ENCODE measurements around the gene NOX1.
A peak's percentile ranks its signal among the peaks of the same experiment; 100 is the strongest.

NOX1 gene

DNA sequence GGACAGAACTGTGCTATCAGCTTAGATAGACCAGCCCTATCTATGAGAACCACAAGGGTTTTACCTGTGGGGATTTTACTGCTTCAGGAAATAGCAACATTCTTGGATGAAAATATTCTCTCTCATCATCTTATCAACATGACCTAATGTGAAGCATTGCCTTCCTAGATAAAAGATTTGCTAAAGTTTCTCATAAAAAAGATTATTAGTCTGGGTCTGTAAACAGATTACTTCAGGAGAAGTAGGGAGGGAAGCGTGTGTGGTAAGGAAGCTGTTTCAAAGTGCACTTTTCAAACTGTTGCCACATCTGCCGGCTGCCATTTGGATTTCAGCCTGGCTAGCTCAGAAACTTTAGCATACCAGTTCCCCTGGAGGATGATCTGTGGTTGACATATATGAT lies at the start of gene NOX1:
NOX1 (minus strand) TSS at position 35 of the 400 bp plus-strand sequence. CDS start 220 bp downstream, outside the sequence.
- DNase-seq = no peak

DNA sequence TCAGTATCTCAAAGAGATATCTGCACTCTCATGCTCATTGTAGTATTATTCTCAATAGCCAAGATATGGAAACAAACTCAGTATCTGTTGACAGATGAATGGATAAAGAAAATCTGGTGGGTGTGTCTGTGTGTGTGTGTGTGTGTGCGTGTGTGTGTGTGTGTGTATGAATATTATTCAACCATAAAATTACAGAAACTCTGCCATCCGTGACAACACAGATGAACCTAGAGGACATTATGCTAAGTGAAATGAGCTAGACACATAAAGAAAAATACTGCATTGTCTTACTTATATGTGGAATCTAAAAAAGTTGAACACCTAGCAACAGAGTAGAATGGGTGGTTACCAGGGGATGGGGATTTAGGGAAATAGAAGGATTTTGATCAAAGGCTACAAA lies 41.4 kb upstream of the NOX1 start:
- DNase-seq = no peak

DNA sequence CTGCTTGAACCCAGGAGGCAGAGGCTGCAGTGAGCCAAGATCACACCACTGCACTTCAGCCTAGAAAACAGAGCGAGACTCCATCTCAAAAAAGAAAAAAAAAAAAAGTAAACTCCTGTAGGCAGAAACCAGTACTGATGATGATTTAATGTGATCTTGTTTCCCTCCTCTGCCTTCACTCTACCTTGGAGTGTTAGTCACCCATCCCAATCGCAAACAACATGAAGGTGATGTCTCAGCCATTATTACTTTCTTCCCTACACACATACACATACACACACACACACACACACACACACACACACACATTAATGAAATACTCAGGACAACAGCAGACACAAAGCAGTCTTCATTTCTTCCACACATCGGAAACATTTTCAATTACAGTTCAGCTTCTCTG lies 39.0 kb upstream of the NOX1 start:
- no peak for DNase-seq

DNA sequence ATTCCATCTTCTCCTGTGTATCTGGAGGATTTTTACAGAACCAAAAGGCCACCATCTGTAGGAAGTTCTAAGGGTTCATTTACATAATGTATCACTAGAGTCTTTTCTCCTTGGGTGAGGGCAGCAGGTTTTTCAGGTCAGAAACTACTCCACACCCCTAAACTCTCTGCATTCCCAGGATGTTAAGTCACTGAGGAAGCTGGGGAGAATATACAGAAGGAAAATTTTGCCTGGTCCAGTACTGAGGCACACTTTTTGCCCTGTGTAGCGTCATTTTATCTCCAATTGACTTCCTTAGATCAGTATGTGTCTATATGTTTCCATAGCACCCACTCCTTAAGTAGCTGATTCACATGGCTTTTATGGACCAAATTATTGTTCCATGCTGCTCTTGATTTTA lies 37.6 kb upstream of the NOX1 start:
- DNase-seq = no peak

DNA sequence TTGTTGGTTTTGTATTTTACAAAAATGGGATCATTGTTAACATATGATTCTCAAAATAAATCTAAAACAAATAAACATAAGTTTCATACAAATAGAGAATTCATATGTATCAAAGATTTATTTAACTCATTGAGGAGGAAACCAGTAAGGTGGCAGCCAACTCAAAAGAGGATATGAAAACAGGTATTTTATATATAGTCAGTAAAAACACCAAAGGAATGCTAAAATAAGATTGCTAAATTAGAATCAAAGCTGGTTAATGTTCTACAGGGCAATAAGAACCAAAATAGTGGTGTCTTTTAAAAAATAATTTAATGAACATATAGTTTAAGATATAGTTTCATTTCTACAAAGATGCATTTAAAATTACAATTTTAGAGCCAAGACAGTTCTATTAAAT lies 31.5 kb upstream of the NOX1 start:
- DNase-seq = no peak

DNA sequence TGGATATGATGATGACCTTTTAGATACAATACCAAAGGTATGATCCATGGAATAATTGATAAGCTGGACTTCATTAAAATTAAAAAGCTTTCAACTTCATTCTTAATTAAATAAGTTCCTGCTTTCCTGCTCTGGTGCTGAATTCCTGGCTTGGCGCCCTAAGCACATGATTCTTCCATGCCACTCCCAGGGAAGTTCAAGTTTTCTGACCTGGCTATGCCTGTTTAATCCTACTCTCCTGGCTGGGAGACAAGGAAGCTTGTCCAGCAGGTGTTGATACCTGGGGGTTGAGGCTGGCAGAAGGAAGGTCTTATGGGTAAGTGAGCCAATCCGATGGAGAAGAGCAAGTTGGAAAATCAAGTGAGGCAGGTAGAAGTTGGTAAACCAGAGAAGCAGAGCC lies 30.3 kb upstream of the NOX1 start:
- DNase-seq = no peak

DNA sequence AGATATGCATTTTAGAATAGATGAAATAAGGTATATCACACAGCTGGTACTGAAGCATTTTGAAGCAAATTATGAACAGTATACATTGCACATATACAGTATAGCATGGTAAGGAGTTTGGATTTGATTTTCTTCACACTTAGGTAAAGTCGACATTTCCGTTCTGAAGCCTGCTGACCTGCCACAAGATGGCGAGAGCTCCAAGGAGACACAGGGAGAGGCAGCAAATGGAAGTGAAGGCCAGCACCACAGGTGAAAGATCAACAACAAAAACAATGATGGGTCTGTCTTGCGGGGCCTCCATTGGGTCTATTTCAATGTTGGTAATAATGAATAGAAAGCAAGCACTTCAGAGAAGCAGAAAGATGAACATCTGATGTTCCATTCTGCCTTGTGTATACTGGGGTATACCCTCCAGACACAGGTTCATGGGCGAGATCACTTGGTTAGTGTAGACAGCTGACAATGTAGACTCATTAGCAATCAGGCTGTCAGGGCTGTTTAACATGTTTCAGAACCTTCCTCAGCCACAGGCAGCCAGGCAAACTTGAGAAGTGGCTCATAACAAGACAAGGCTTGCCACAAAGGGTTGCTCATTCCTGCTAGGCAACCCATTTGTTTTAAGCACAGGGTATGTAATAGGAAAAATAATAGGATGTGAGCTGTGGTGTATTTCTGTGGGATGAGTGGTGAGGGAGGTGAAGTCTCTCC lies 21.4 kb upstream of the NOX1 start:
- no peak for DNase-seq

DNA sequence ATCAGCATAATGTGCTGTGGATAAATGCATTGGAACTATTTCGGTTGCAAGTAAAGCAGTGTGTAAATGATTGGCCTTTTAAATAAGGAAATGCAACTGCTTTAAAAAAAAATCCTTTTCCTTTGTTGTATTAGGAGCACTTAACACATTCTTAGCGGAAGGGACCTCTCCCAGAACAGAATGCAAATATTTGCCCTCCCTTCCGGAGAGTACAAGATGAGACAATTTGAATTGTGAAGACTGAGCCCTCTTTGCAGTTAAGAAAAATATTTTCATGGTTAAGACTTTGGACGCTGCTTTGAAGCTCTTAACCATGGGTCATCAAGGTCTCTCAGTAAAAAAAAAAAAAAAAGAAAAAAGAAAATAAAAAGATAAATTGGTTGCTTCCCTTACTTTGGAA lies 9.5 kb upstream of the NOX1 start:
- no peak for DNase-seq

DNA sequence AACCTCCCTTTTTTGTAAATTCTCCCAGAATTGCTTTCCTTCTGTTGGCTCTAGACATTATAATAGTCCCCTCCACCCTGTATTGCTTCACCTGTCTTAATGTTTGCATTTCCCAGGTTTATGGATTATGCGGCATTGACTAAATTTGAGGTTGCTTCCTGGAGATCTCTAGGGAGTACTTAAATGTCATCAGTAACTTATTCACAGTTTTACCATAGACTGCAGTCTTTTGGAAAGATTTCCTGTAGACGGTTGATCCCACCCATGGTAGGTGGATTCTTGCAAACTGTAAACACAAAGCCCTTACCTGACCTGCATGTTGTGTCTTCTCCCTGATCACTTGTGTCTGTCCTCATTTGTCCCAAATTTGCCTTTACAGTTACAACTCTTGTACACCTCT lies 6.2 kb upstream of the NOX1 start:
- no peak for DNase-seq

DNA sequence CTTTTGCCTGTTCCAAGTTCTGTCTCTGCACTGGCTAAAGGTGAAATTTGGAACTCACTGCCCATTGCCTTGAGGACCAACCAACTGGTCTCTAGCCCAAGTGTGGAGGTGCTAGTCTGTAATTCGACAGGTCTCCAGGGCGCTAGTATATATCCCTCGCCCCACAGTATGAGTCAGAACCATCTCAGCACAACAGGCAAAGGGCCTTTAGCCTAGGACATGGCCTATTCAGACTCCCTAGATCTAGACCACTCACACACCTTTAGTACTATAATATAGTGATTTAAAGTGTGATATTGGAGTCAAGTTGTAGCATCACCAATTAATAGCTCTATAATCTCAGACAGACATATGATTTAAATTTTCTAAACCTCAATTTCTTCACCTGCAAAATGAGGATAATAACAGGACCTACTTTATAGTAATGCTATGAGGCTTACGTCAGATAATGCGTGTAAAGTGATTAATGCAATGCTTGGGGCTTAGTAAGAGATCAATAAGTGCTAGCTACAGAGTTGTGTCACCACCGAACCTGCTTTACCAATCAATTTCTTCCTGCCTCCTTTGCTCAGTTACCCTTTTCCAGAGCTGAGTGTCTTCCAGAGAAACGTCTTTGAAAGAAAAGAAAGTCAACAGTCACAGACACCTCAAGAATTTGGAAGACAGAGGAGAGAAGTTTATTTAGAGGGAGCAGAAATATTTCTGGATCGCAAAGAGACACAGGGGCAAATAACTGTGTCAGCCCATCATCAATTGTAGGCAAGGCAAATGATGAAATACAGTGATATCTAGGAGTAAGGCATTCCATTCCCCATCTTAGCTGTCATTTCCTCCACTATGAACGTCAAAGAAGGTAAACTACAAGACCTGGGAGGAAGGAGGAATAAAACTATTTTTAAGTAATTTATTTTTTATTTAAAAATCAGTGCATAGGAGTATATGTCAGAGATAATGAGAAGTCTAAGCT lies 2.3 kb downstream of the NOX1 start:
- DNase-seq = no peak

DNA sequence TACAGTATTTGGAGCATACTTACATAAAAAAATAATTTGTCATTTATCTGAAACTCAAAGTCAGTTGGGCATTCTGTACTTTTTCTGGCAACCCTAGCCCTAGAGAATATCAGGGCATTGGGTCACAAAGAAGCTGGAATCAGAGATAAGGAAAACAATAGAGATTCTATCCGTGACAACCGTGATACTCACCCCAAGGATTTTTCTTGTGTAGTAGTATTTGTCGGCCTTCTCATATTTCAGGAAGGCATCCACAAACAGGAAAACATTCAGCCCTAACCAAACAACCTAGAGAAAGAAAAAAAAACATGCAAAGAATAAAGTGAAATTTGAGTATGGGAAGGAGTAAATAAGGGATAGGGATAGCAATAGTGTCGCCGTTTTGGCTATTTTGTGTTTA lies 3.6 kb downstream of the NOX1 start:
- DNase-seq = no peak

DNA sequence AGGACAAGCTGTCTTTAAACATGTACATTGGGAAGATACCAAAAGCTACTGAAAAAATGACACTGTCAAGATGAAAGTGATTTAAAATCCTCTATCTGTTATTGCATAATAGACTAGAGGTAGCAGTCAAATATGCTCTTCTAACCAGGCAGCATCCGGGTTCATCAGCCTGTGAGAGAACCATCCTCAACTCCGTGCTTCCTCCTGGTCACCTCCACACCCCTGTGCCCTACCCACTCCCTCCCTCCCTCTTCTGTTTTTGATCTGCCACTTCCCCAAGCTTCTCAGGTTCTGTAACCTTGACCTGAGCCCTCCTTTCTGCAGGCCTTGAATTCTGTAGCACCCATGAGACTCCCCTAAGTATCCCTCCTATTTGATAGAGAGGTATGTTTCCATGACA lies 5.9 kb downstream of the NOX1 start:
- DNase-seq = no peak

DNA sequence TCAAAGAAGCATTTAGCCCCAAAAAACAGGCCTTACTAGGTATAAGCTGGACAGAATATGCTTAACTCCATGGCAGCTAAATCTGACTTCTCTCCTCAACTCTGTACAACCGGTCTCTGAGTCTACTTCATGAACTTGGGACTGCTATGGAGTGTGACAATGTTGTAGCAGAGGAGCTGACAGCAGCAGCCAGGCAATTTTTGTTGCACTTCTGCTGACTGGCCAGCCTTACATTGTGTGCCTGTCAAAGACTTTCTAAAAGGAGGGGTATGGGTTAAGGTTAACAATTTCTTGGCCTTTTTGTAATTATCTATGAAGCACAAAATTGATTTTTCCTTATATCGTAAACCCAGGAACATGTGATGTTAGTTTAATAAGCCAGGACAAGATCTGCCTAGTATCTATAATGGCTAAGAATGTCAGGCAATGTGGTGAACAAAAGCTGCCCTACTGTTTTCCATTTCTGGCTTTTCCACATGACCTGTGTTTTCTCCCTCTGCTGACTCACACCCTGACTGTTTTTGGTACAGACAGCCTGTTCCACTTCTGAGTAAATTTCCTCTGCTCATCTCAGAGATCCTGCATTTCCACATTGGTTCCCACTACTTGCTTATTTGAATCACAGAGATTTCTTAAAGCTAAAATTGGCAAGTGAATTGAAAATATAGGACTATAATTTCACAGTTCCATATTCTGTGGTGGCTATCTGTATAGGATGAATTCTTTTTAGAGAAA lies 9.3 kb downstream of the NOX1 start:
- no peak for DNase-seq

DNA sequence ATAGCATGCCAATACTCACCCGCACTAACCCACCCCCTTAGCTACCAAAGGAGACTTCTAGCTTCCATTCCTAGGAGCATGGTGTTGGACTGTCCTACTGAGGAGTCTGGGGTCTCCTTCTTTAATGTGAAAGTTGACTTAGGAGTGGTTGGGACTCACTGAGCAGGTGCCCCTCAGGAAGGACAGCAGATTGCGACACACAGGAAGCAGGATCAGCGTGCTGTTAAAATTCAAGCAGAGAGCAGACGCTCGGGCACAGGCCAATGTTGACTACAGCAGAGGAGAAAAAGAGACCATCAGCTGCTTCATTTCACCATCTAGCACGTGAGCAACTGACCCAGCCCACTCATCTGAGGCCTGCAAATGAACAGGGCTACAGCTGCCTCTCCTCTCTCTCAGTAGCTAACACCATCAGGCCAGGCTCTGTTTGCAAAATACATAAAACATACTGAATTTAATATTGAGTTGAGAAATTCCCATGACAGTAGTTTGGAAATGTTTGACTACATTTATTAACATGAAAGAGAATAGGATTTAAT lies 10.8 kb downstream of the NOX1 start:
- no peak for DNase-seq

DNA sequence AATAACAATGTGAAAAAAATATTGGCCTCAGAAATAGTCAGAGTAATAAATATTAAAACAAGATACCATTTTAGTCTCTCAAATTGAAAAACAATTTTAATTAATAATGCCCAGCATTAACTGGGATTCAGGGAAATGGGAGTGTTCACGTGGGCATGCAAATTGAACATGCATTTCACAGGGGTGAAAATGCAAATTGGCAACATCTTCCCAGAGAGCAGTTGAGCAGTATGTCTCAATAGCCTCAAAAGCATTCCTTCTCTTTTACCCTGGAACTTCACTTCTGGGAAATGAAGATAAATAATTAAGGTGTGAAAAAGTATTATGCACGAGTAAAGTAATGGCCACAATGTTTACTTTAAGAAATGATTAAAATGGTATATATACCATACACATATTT lies 21.3 kb downstream of the NOX1 start:
- DNase-seq = no peak

DNA sequence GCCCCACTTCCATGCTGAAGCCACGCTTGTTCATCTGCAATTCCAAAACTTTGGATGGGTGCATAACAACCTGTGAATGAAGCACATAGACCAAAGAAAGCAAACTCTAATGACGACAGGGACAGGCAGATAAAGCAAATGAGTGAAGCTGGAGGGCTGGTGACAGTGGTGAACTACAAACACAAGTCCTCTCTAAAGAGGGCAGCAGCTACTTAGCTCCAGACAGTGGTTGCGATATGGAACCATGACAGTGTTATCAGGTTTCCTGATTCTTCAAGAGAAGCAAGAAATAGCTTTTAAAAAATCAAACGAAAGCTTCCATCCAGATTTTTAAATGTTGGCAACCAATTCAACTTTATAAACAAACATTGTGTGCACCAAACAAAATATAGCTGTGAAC lies 23.8 kb downstream of the NOX1 start:
- no peak for DNase-seq

DNA sequence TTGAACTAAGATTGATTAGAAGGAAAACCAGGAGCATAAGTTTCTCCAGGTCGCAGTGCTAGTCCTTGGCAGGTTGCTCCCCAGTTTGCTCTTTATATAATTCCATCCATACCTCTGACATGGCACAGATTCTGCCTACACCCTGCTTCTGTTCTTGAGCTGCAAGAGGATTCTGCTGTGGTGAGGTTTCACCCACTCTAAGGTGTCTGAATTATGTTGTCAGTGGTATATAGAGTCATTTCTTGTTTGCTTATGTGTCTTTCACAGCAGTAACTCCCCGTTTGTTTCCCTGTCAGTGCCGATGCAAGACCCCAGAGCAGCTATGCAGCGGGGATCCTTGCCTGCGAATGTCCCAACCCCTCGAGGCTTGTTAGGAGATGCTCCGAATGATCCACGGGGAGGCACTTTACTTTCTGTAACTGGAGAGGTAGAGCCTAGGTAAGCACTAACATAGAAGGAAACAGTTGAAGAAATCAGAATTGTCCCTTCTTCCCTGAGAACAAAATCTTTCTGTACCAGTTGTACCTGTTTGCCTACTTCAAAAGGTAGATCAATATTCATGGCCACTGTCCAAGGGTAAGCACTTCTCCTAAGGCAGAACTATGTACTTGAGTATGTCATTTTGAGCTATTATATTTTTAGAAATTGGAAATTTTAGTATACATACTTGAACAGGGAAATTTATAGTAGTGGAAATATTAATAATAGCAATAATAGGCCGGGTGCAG lies 42.8 kb downstream of the NOX1 start:
- DNase-seq = no peak

DNA sequence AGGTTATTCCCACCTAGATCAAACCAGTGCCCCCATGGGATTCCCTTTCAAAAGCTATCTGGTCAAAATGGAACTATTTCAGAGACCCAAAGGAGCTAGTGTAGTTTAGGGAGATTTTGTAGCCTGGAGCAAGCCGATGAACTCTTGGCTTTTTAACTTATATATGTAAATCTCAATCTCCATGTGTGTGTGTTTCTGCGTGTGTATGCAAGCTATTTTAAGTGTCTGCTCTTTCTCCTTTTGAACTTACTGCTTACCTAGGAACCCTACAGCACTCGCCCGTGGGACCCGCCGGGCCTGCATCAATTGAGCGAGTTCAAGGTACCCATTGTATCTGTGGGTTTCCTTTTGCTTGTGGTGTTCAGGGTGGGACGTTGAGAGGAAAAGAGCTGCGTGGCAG lies 43.6 kb downstream of the NOX1 start:
- DNase-seq = no peak

DNA sequence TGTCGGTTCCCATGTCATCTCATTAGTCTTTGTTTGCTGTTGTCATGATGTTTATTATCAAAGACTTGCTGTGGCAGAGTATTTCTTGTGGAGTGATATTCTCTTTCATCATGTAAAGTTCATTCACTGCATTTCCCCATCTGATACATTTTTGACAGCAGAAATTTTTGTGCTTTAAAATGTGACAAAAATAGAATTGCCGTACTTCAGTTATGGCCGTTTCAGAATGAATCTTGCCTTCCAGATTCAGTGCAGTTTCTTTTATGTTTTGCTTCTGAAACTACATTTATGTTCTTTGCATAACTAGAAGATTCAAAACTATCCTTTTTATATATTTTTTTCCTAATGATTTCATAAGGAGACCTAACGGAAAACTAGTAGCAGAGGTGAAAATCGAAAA lies 44.0 kb downstream of the NOX1 start:
- no peak for DNase-seq

DNA sequence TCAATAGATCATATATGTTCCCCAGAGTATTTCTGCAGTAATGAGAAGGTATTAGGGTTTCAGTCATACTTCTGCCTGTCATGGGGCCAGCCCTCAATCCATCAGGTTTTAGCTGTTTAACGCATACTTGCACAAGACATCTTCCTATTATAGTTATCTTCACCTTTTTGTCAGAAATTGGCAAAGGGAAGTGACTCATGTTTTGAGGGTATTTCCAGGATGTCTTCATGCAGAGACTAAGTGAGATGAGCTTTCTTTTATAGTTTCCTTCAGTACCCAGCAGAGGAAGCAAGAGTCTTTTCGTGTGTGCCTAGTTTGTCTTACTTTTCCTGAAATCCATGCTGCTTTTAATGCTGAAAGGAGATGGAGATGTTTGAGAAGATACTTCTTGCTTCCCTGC lies 44.4 kb downstream of the NOX1 start:
- no peak for DNase-seq

DNA sequence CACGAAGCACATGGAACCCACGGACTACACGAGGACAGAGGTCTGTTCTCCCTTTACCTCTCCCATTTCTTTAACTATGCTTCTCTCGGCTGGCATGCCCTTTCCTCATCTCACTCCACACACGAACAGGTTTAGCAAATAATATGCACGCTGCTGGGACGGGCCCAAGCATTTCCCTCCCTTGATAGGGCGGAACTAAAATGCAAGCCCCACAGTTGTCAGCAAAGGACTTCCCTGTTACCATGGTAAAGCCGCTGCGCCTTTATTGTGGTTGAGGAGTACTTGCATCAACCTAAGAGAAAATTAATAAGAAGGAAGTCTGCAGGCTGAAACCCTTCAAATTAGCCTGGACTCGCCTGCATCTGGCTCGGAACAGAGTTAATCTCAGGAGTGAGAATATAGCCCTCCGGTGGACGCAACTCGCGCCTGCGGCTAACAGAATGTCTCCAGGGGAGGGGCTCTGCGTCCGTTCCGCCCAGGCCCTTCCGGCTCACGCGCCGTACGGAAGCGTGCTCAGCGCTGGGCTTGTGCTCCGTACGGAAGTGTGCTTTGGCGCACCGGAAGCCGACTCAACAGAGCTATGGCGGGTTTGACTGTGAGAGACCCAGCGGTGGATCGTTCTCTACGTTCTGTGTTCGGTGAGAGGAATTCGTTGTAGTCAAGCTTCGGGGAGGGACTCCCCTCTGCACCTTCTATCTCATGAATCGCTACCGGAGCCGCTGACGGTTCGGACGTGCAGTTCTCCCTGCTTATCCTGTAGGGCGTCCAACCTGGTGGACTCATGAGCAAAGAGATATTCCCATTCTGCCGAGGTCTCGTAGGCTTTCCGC lies 54.1 kb downstream of the NOX1 start, which contains the start of gene CSTF2:
CSTF2 (plus strand) TSS at position 555 of the 830 bp plus-strand sequence; CDS start at position 581, 26 bp downstream.
- DNase-seq = peak; percentile 7 to 77 (median 52)
